Activated naive CD8-positive, alpha-beta T cell treated with anti-CD3 and anti-CD28 coated beads, Interleukin-2, amount 50 U/mL, for 16 hours (primary cell): ENCODE measurements around the gene CSF3.
"Not testable (repeated sequence)": the region's sequence is repeated elsewhere in the genome, so short reads cannot be mapped to it uniquely, and the experiment has no call there.

Experiments used
- DNase-seq: peaks from one replicate; pipeline ENCODE4 v3.0.0-alpha.2; 2020; ENCODE audit warnings: low read depth, low spot score

The CSF3 gene

DNA sequence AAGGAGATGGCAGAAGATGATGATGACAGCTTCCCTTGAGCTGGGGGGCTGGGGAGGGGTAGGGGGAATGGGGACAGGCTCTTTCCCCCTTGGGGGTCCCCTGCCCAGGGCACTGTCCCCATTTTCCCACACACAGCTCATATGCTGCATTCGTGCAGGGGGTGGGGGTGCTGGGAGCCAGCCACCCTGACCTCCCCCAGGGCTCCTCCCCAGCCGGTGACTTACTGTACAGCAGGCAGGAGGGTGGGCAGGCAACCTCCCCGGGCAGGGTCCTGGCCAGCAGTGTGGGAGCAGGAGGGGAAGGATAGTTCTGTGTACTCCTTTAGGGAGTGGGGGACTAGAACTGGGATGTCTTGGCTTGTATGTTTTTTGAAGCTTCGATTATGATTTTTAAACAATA lies 17.7 kb upstream of the CSF3 start:
- DNase-seq = no peak

DNA sequence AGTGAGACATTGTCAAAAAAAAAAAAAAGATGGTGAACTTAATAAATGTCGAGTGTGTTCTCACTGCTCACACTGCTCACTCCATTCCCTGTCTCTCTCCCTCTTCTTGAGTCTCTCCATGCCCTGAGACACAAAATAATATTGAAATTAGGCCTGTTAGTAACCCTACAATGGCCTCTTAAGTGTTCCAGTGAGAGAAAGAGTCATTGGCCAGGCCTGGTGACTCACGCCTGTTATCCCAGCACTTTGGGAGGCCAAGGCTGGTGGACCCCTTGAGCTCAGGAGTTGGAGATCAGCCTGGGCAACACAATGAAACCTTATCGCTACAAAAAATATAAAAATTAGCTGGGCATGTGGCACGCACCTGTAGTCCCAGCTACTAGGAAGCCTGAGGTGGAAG lies 16.2 kb upstream of the CSF3 start:
- no peak for DNase-seq

DNA sequence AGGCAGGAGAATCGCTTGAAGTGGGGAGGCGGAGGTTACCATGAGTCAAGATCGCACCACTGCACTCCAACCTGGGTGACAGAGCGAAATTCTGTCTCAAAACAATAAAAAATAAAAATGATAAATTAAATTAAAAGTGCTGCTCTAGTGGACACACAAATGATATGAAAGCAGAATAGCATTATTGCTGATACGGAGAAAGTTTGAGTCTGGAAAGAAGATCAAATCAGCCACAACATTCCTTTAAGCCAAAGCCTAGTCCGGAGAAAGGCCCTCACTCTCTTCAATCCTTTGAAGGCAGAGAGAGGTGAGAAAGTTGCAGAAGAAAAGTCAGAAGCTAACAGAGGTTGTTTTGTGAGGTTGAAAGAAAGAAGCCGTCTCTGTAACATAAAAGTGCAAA lies 15.1 kb upstream of the CSF3 start:
- no peak for DNase-seq

- not testable (repeated sequence) for DNase-seq
These were observed 13.9 kb upstream of the CSF3 start for GRCh38 chr17:40001335-40001734.

DNA sequence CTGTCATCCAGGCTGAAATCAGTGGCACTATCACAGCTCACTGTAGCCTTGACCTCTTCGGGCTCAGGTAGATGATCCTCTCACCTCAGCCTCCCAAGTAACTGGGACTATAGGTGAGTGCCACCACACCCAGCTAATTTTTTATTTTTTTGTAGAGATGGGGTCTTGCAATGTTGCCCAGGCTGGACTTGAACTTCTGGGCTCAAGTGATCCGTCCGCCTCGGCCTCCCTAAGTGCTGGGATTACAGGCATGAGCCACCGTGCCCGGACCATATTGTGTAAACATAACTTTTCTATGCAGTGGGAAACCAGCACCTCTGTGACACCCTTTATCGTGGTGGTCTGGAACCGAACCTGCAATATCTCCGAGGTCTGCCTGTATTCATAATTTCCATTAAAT lies 11.2 kb upstream of the CSF3 start:
- no peak for DNase-seq

- DNase-seq = no peak
These were observed 10.5 kb upstream of the CSF3 start for GRCh38 chr17:40004712-40005111.

DNA sequence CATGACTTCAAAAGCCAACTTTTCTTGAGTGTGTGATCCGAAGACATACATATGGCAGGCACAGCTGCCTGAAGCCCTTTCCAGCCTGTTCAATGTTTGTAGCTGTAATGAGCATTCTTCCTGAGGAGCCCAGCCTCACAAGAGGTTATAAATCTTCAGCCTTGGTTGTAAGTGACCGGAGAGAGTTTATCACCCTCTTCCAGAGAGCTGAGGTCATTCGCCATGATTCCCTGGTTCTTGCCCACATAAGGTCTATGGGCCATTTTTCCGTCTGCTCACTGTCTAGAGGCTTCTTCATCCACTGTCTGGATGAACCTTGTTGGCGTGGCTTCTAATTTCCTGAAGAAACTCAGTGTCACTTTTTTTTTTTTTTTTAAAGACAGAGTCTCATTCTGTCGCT lies 9.7 kb upstream of the CSF3 start:
- no peak for DNase-seq

DNA sequence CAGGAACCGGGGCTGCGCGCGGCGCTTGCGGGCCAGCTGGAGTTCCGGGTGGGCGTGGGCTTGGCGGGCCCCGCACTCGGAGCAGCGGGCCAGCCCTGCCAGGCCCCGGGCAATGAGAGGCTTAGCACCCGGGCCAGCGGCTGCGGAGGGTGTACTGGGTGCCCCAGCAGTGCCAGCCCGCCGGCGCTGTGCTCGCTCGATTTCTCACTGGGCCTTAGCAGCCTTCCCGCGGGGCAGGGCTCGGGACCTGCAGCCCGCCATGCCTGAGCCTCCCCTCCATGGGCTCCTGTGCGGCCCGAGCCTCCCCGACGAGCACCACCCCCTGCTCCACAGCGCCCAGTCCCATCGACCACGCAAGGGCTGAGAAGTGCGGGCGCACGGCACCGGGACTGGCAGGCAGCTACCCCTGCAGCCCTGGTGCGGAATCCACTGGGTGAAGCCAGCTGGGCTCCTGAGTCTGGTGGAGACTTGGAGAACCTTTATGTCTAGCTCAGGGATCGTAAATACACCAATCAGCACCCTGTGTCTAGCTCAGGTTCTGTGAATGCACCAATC lies 4.2 kb upstream of the CSF3 start:
- not testable (repeated sequence) for DNase-seq

DNA sequence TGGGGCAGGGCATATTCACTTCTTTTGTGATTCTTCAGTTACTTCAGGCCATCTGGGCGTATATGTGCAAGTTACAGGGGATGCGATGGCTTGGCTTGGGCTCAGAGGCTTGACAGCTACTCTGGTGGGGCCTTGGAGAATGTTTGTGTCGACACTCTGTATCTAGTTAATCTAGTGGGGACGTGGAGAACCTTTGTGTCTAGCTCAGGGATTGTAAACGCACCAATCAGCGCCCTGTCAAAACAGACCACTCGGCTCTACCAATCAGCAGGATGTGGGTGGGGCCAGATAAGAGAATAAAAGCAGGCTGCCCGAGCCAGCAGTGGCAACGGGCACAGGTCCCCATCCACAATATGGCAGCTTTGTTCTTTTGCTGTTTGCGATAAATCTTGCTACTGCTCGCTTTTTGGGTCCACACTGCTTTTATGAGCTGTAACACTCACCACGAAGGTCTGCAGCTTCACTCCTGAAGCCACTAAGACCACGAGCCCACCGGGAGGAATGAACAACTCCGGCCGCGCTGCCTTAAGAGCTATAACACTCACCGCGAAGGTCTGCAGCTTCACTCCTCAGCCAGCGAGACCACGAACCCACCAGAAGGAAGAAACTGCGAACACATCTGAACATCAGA lies 3.1 kb upstream of the CSF3 start:
- DNase-seq = not testable (repeated sequence)

GRCh38 chr17:40014375-40014980 lies 762 bp upstream of the CSF3 start:
- DNase-seq = no peak

GRCh38 chr17:40015998-40016985 lies 1.1 kb downstream of the CSF3 start:
- no peak for DNase-seq

DNA sequence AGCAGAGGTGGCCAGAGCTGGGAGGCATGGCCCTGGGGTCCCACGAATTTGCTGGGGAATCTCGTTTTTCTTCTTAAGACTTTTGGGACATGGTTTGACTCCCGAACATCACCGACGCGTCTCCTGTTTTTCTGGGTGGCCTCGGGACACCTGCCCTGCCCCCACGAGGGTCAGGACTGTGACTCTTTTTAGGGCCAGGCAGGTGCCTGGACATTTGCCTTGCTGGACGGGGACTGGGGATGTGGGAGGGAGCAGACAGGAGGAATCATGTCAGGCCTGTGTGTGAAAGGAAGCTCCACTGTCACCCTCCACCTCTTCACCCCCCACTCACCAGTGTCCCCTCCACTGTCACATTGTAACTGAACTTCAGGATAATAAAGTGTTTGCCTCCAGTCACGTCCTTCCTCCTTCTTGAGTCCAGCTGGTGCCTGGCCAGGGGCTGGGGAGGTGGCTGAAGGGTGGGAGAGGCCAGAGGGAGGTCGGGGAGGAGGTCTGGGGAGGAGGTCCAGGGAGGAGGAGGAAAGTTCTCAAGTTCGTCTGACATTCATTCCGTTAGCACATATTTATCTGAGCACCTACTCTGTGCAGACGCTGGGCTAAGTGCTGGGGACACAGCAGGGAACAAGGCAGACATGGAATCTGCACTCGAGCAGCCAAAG lies 2.3 kb downstream of the CSF3 start:
- DNase-seq = no peak

DNA sequence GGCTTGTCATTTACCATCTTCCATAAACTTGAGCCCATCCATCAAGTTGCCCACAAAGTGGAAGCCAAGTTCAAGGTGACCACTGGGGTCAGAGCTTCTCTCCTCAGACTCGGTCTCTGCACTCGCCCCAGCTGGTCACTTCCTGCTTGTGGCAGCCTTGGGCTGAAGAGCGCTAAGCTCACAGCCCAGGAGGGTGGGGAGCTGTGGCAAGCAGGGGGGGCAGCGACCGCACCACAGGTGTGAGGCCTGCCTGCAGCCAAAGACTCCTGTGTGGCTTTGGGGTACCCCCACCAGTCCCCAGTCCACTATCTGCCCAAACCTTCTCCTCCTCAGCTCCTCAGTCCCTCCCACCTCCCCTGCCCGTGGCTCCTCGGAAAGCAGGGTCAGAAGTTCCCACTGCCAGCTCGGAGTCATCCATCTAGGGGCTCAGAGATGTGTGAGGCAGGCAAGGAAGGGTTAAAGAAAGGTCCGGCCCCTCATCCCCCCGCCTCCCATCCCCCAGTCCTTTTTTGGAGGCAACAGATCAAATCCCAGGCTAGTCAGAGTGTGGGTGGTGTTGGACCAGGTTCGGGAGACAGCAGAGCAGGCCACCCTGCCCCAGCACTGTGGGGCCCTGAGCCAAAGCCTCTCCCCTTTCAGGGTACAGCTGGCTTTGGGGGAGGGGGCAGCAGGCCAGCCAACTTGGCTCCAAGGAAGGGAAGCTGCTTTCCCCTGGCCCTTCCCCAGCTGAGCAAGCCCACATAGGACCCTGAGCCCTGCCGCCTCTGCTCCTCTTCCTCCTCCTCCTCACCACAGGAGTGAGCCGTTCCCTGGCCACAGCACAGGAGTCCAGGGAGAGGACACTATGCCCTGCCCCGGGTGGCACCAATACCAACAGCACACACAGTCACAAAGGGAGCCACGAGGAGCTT lies 3.2 kb downstream of the CSF3 start:
- DNase-seq = no peak

DNA sequence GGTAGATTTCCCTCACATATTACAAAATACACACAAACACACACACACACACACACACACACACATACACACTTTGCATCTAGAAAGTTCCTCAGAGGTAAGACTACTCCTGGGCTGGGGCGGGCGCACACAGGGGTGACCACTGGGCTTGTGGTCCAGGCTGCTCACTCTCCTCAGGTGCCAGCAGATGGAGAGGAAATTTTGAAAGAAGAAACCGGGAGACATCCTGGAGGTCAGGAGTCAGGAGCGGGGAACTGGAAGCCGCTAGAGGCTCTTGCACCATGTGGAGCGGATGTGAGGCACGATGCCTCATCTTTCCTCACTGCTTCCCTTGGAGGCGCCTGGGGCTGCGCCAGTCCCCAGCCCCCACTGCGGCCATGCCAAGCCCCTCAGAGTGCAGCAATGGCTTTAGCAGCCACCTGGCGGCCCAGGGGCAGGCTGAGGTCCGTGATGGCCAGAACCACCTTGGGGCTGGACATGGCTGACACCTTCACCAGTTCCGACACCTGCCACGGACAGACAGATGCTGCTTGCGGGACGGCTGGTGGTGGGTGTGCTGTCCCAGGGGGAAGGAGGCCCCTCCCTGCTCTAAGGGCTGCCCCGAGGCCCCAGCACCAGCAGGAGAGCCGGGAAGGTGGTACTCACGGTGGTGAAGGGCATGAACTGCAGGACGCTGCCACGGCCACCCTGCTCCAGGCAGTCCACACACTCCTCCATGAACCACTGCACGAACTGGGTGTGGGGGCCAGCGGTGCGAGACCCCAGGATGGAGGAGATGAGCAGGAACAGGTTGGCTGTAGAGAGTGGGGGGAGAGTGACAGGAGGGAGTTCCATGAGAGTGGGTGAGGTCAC lies 4.1 kb downstream of the CSF3 start:
- DNase-seq = no peak

GRCh38 chr17:40020146-40020545 lies 4.9 kb downstream of the CSF3 start:
- DNase-seq = no peak

GRCh38 chr17:40021451-40021971 lies 6.3 kb downstream of the CSF3 start:
- DNase-seq = no peak

- DNase-seq = no peak
These were observed 7.3 kb downstream of the CSF3 start for GRCh38 chr17:40022497-40022896.

DNA sequence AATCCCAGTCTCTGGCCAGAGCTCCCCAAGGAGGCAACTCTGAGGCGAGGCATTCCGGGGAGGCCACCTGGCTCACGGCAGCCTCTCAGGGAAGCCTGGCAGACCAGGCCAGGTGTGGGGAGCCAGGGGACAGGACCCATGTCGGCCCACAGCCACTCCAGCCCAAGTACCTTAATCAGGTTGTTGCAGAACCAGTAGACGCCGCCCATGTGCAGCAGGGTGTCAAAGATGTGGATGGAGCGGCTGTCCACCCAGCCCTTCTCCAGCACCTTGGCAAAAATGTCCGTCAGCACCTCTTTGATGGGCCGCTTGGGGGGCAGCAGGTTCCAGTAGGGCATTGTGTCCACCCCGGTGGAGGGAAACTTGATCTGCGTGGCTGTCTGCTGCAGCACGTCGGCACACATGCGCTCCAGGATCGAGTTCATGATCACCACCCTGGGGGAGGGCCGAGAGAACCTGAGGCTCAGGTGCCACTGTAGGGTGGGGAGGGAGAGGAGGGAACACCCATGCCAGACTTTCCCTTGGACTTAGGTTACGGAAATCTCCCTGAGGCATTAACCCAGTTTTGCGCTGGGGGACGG lies 7.8 kb downstream of the CSF3 start:
- no peak for DNase-seq
